HL-60 (cell line): ENCODE measurements around the gene ZFP57.

ENCODE experiments used
- CTCF ChIP-seq: IDR thresholded peaks from one replicate; pipeline ENCODE4 v1.5.1; 2011; ENCODE audit warnings: low read length, control low read depth, inconsistent platforms; ENCODE audit not compliant: insufficient read depth
- POLR2AphosphoS5 ChIP-seq: IDR thresholded peaks from 2 replicates; pipeline ENCODE4 v1.6.1; 2012; ENCODE audit warnings: low read depth
- SPI1 ChIP-seq: IDR thresholded peaks from 2 replicates; pipeline ENCODE4 v1.6.1; 2012; ENCODE audit warnings: low read depth, mild to moderate bottlenecking, borderline replicate concordance

- TF ChIP-seq CTCF: peak; percentile 49
- no peak for TF ChIP-seq SPI1
- no peak for TF ChIP-seq POLR2AphosphoS5
Measured at GRCh38 chr6:29628419-29629281, 52.3 kb downstream of the ZFP57 start.
